SU-DHL-6 (cell line): ENCODE data around the gene CCL17.

Experiments used
- H2AFZ ChIP-seq: fragments of 200-600 bp; sonication (generic); 2 replicates; pipeline ENCODE4 v1.6.1; 2014; ENCODE audit warnings: low read depth, mild to moderate bottlenecking, moderate library complexity, mixed read lengths, antibody characterized with exemption, low read length; ENCODE audit not compliant: severe bottlenecking
- H3F3A ChIP-seq: fragments of 200-600 bp; shearing (Covaris generic); 2 replicates; pipeline ENCODE4 v1.6.0; 2016; ENCODE audit warnings: antibody characterized with exemption, mild to moderate bottlenecking; ENCODE audit not compliant: insufficient read depth
- H3K27ac ChIP-seq: fragments of 200-600 bp; sonication (generic); 2 replicates; pipeline ENCODE4 v1.5.1; 2016; ENCODE audit warnings: low read depth, mild to moderate bottlenecking, low read length, moderate library complexity, mixed read lengths
- H3K27me3 ChIP-seq: fragments of 200-600 bp; sonication (generic), shearing (Covaris generic); 2 replicates; pipeline ENCODE4 v1.6.0; 2014; ENCODE audit warnings: mild to moderate bottlenecking, low read length
- H3K36me3 ChIP-seq: fragments of 200-600 bp; sonication (generic); 2 replicates; pipeline ENCODE4 v1.6.1; 2014; ENCODE audit warnings: mild to moderate bottlenecking, low read length, mixed read lengths
- H3K4me2 ChIP-seq: fragments of 300-600, 200-600 bp; shearing (Covaris generic), sonication (generic); 2 replicates; pipeline ENCODE4 v1.6.0; 2014; ENCODE audit warnings: low read length, low read depth, mild to moderate bottlenecking; ENCODE audit not compliant: poor library complexity, severe bottlenecking
- H3K4me3 ChIP-seq: fragments of 200-600 bp; sonication (generic); 2 replicates; pipeline ENCODE4 v1.5.1; 2014; ENCODE audit warnings: antibody characterized with exemption, low read length, mild to moderate bottlenecking, mixed read lengths; ENCODE audit not compliant: insufficient read depth, poor library complexity, severe bottlenecking
- H3K79me2 ChIP-seq: fragments of 200-600 bp; sonication (generic); 2 replicates; pipeline ENCODE4 v1.6.1; 2014; ENCODE audit warnings: mild to moderate bottlenecking, low read length, moderate library complexity; ENCODE audit not compliant: insufficient read depth
- H3K9ac ChIP-seq: fragments of 200-600 bp; sonication (generic); 2 replicates; pipeline ENCODE4 v1.7.0; 2014; ENCODE audit warnings: mild to moderate bottlenecking, low read length
- H3K9me2 ChIP-seq: fragments of 200-600 bp; sonication (generic); replicated peaks from 2 replicates; pipeline ENCODE4 v1.6.1; 2014; ENCODE audit warnings: low read length; ENCODE audit not compliant: insufficient read depth
- H3K9me3 ChIP-seq: fragments of 200-600 bp; sonication (generic); 2 replicates; pipeline ENCODE4 v1.6.1; 2014; ENCODE audit warnings: low read length, mixed read lengths; ENCODE audit not compliant: insufficient read depth
- H4K20me1 ChIP-seq: fragments of 200-600 bp; sonication (generic); 2 replicates; pipeline ENCODE4 v1.6.1; 2014; ENCODE audit warnings: low read depth, mild to moderate bottlenecking, antibody characterized with exemption, low read length, moderate library complexity, mixed read lengths
- CTCF ChIP-seq: fragments of 200-600 bp; sonication (generic); IDR thresholded peaks from one replicate; pipeline ENCODE4 v1.5.1; 2017; ENCODE audit warnings: antibody characterized with exemption, mild to moderate bottlenecking, low read length, moderate library complexity; ENCODE audit not compliant: insufficient read depth, poor library complexity, severe bottlenecking
- EZH2phosphoT487 ChIP-seq: fragments of 200-600 bp; sonication (generic), shearing (Covaris generic); conservative IDR thresholded peaks from 2 replicates; pipeline ENCODE4 v1.6.1; 2018; ENCODE audit warnings: mild to moderate bottlenecking, antibody characterized with exemption, low read length, moderate library complexity, mixed read lengths

The CCL17 gene

GRCh38 chr16:57427824-57428223, 23.3 kb downstream of the CCL17 start:
- Histone ChIP-seq H3K4me3 (no peak overlapping the region), H2AFZ (no peak overlapping the region), H3K9ac (no peak overlapping the region), H3F3A (no peaks in the 10 kb centered on the region), H3K9me2 (no peaks in the 10 kb centered on the region), H4K20me1 (no peaks in the 10 kb centered on the region), H3K27ac (no peak overlapping the region), H3K79me2 (no peaks in the 10 kb centered on the region), H3K4me2 (no peak overlapping the region), H3K27me3 (no peaks in the 10 kb centered on the region), H3K36me3 (peaks cover 8% of the 10 kb centered on the region), H3K9me3 (no peaks in the 10 kb centered on the region)
- TF ChIP-seq CTCF (no peak), EZH2phosphoT487 (no peak)

- H4K20me1 ChIP-seq = no peaks in the 10 kb centered on the region
- H3K79me2 ChIP-seq = no peaks in the 10 kb centered on the region
- no peaks in the 10 kb centered on the region for H3K27me3 ChIP-seq
- no peak overlapping the region for H3K27ac ChIP-seq
- H3K36me3 ChIP-seq = peaks cover 19% of the 10 kb centered on the region
- H2AFZ ChIP-seq = no peak overlapping the region
- H3K9me3 ChIP-seq = no peaks in the 10 kb centered on the region
- no peak overlapping the region for H3K4me2 ChIP-seq
- H3F3A ChIP-seq = no peaks in the 10 kb centered on the region
- no peaks in the 10 kb centered on the region for H3K9me2 ChIP-seq
- H3K4me3 ChIP-seq = no peak overlapping the region
- H3K9ac ChIP-seq = no peak overlapping the region
- TF ChIP-seq EZH2phosphoT487 (no peak), CTCF (no peak)
Measured at GRCh38 chr16:57430955-57431354, 26.4 kb downstream of the CCL17 start.

- H3K27me3 ChIP-seq = no peaks in the 10 kb centered on the region
- H3K9me2 ChIP-seq = no peaks in the 10 kb centered on the region
- H4K20me1 ChIP-seq = no peaks in the 10 kb centered on the region
- no peak for TF ChIP-seq CTCF
- TF ChIP-seq EZH2phosphoT487 = no peak
- no peak overlapping the region for H3K4me2 ChIP-seq
- H3K36me3 ChIP-seq = peaks cover 19% of the 10 kb centered on the region
- H3K4me3 ChIP-seq = no peak overlapping the region
- H3K9ac ChIP-seq = no peak overlapping the region
- no peak overlapping the region for H3K27ac ChIP-seq
- H3K9me3 ChIP-seq = no peaks in the 10 kb centered on the region
- no peak overlapping the region for H2AFZ ChIP-seq
- H3K79me2 ChIP-seq = no peaks in the 10 kb centered on the region
- H3F3A ChIP-seq = no peaks in the 10 kb centered on the region
Measured at GRCh38 chr16:57432505-57432904, 27.9 kb downstream of the CCL17 start.

GRCh38 chr16:57432989-57433388, 28.4 kb downstream of the CCL17 start:
- no peaks in the 10 kb centered on the region for H3K9me2 ChIP-seq
- H3K9ac ChIP-seq = no peak overlapping the region
- H3F3A ChIP-seq = no peaks in the 10 kb centered on the region; the same call in 1 of the 2 replicates
- no peak overlapping the region for H2AFZ ChIP-seq
- no peaks in the 10 kb centered on the region for H3K79me2 ChIP-seq
- H3K4me3 ChIP-seq = no peak overlapping the region
- H3K27ac ChIP-seq = no peak overlapping the region
- no peak overlapping the region for H3K4me2 ChIP-seq
- no peak for TF ChIP-seq CTCF
- no peak for TF ChIP-seq EZH2phosphoT487
- no peaks in the 10 kb centered on the region for H4K20me1 ChIP-seq
- H3K27me3 ChIP-seq = no peaks in the 10 kb centered on the region
- no peaks in the 10 kb centered on the region for H3K9me3 ChIP-seq
- peaks cover 19% of the 10 kb centered on the region for H3K36me3 ChIP-seq
